Activated T-cell treated with anti-CD3 and anti-CD28 coated beads, Interleukin-2, amount 50 U/mL, for 4 hours (primary cell): Measurements from ENCODE around the gene PDE4D. TPM values are rescaled to one million over a fixed set of nuclear protein-coding genes. Genes with fewer than 3 reads are reported as not detected.
A peak's percentile ranks its signal among the peaks of the same experiment; 100 is the strongest.

Experiments
- ATAC-seq, 2 donors: fragments of 200-7000 bp; cut with Tn5 transposase; one replicate each; pipeline ENCODE4 v1.10.0; 2021
- DNase-seq: peaks from one replicate; pipeline ENCODE4 v3.0.0-alpha.2; 2020
- H3K27me3 Mint-ChIP-seq: one replicate; pipeline ENCODE4 v1.8.0; 2021; ENCODE audit warnings: low read depth, mixed read lengths
- H3K36me3 Mint-ChIP-seq: one replicate; pipeline ENCODE4 v1.8.0; 2022; ENCODE audit warnings: mixed read lengths; ENCODE audit not compliant: insufficient read depth
- H3K4me1 Mint-ChIP-seq: one replicate; pipeline ENCODE4 v1.8.0; 2021; ENCODE audit warnings: low read depth, mixed read lengths
- H3K4me3 Mint-ChIP-seq: one replicate; pipeline ENCODE4 v1.8.0; 2021; ENCODE audit warnings: mild to moderate bottlenecking, moderate library complexity, mixed read lengths
- H3K9me3 Mint-ChIP-seq: one replicate; pipeline ENCODE4 v1.8.0; 2021; ENCODE audit warnings: mixed read lengths
- total RNA-seq, 3 donors: library from RNA; stranded (reverse); gene quantifications; one replicate each; pipeline ENCODE4 v1.2.1, GENCODE V29; 2021

Gene PDE4D
- total RNA-seq, 3 donors from 2014 or later, result 13.9 to 17.1 (median 16.7) TPM

DNA sequence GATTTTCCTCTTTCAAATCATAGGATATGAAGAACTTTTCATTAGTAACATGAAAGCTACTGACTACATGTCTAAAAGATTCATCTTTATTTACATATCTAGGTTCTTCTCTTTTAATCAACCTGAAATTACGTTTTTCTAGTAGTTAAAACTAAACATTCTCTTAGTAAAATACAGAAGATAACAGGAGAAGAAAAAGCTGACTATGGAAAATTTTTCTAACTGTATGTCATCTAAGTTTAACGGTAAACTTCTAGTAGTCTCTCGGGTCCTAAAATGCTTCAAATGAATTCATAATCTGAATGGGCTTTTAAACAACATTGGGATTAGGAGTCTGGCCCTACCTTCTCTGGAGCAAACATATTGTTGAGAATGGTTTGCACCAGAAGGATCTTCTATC, 151.9 kb downstream of the PDE4D start:
- Mint-ChIP-seq H3K36me3 (no peaks in the 10 kb centered on the region), H3K9me3 (no peaks in the 10 kb centered on the region)
- no peak for ATAC-seq

DNA sequence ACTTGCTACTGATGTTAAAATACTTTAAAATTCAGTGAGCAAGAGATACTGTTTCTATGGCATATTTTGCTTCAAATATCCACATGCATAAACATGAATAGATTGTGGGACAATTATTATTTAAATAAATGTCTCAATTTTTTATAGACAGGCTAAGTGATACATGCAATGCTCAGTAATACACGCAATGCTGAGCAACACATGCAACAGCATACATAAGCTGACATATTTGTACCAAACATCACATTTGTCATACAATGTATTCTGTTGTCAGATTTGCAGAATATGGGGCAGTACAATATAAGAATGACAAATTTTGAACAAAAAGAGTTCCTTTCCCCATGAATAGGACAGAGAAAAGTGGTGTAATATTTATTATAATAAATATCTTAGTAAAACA, 155.5 kb downstream of the PDE4D start:
- Mint-ChIP-seq H3K36me3 (no peaks in the 10 kb centered on the region), H3K4me3 (no peak overlapping the region), H3K27me3 (no peaks in the 10 kb centered on the region), H3K9me3 (no peaks in the 10 kb centered on the region), H3K4me1 (no peaks in the 10 kb centered on the region)
- no peak for DNase-seq
- ATAC-seq, result no peak

More for the DNA sequence above, 151.9 kb downstream of the PDE4D start:
- H3K4me3 Mint-ChIP-seq, result no peak overlapping the region
- no peaks in the 10 kb centered on the region for H3K4me1 Mint-ChIP-seq
- DNase-seq, result no peak
- H3K27me3 Mint-ChIP-seq, result peaks cover 2% of the 10 kb centered on the region

DNA sequence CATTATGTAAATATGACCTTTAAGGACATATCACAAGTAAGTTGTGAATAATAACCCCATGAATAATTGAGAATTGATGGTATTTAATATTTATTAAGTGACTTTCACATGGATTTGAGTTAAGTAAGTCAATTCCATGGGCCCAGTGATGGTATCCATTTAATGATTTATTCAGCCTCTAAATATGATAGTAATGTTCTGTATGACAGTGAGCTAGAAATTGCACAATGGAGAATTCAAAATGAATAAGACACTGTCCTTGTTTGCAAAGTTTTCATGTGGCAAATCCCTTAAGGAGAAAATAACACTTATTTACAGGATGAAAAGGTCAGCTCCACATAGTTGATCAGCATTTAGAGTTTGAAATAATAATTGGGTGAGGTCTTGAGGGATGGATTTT, 160.7 kb downstream of the PDE4D start:
- H3K4me3 Mint-ChIP-seq, result no peak overlapping the region

DNA sequence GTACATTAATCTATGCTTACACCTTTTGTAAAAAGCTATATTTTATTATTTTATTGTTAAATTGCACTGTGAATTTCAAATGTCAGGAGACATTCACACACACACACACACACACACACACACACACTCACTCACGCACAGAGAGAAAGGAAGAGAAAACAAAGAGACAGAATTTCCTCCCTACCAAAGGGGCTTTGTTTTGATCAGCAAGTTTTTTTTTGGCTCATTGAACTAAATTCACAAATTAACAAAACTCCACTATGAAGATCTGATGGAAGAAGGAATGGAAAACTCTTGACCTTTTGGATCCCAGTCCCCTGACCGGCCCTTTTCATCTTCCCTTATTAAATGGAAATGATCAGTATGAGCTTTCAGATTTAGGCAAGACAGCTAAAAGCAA, 161.2 kb downstream of the PDE4D start:
- ATAC-seq (no peak), DNase-seq (no peak)
- no peak overlapping the region for H3K4me3 Mint-ChIP-seq
- H3K27me3 Mint-ChIP-seq, result peaks cover 5% of the 10 kb centered on the region
- H3K4me1 Mint-ChIP-seq, result no peaks in the 10 kb centered on the region
- no peaks in the 10 kb centered on the region for H3K9me3 Mint-ChIP-seq
- H3K36me3 Mint-ChIP-seq, result no peaks in the 10 kb centered on the region

More for the DNA sequence above, 160.7 kb downstream of the PDE4D start:
- Mint-ChIP-seq H3K36me3 (no peaks in the 10 kb centered on the region), H3K27me3 (peaks cover 5% of the 10 kb centered on the region), H3K4me1 (no peaks in the 10 kb centered on the region), H3K9me3 (no peaks in the 10 kb centered on the region)
- DNase-seq (no peak), ATAC-seq (no peak)

DNA sequence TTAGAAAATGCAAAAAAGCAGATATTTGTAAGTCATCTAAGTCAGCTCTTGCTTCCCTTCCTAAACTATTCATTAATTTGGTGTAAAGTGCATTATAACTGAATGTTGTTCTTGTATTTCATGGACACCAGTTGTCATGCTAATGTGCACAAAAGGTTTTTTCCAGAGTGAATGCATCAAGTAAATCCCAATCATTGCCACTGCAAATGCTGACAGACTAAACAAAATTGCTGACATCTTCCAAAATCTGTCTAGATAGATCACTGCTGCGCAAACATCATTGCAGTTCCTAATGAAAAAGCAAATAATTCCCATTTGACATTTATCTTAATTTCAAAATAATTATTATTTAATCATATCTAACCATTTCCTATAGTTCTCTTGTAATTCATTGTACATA, 161.7 kb downstream of the PDE4D start:
- no peaks in the 10 kb centered on the region for H3K9me3 Mint-ChIP-seq

DNA sequence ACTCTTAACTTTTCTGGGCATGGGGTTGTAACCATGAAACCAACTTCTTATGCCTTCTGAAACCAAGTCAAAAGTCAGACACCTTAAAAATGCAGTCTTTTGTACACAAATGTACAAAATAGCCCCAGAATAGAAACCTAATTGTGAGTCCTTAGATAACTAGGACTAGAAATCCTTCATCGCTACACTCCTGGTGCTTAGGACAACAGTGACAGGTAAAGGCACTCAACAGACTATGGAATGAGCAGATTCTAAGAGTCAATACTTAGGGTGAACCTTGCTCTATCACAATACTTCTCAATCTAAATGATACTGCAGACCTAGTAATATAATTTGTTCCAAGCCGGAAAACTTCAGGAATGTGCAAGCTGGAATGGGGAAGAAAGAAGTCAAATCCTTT, 163.7 kb downstream of the PDE4D start:
- H3K4me1 Mint-ChIP-seq, result no peaks in the 10 kb centered on the region
- H3K9me3 Mint-ChIP-seq, result no peaks in the 10 kb centered on the region
- DNase-seq, result no peak
- ATAC-seq, result no peak
- no peaks in the 10 kb centered on the region for H3K36me3 Mint-ChIP-seq
- H3K27me3 Mint-ChIP-seq, result peaks cover 5% of the 10 kb centered on the region
- H3K4me3 Mint-ChIP-seq, result no peak overlapping the region

More for the DNA sequence above, 161.7 kb downstream of the PDE4D start:
- H3K36me3 Mint-ChIP-seq, result no peaks in the 10 kb centered on the region
- H3K4me3 Mint-ChIP-seq, result no peak overlapping the region
- no peaks in the 10 kb centered on the region for H3K4me1 Mint-ChIP-seq
- DNase-seq (no peak), ATAC-seq (no peak)
- H3K27me3 Mint-ChIP-seq, result peaks cover 5% of the 10 kb centered on the region

DNA sequence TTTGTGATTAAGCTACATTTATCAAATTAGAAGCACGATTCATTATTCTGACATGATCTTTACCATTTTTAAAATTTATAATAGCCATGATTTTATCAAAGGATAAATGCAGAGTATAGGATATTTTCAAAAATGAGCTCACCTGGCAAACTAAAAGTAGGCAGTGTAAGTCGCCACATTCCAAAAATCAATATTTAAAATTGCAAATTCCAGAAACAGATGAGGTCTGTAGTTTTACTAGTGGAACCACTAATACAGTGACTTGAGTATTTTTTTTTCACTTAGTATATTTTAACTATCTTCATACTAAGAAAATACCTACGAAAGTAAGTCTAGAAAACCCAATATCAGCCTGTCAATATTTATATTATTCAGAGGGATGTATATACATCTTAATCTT, 164.2 kb downstream of the PDE4D start:
- H3K9me3 Mint-ChIP-seq, result no peaks in the 10 kb centered on the region
- ATAC-seq, result no peak
- H3K4me1 Mint-ChIP-seq, result no peaks in the 10 kb centered on the region
- H3K27me3 Mint-ChIP-seq, result peaks cover 5% of the 10 kb centered on the region
- no peak for DNase-seq
- no peak overlapping the region for H3K4me3 Mint-ChIP-seq
- H3K36me3 Mint-ChIP-seq, result no peaks in the 10 kb centered on the region

DNA sequence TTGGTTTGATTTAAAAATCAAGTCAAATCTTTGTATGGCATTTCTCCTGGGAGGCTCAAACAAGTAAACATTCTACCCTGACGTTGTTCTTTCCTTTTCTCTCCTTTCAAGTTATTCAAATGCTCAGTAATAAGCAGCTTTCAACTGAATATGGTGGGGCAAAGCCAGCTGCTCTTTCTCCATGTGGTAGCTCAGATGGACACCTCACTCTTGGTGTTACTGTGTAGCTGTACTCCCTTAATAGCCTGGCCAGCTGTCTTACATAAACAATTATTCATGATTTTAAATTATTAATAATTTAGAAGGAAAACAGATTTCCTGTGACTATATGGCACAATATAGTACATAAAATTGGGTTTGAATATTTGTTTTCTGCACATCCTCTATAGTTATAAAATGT, 165.2 kb downstream of the PDE4D start:
- H3K4me3 Mint-ChIP-seq, result no peak overlapping the region
- no peaks in the 10 kb centered on the region for H3K36me3 Mint-ChIP-seq
- H3K27me3 Mint-ChIP-seq, result peaks cover 5% of the 10 kb centered on the region
- no peaks in the 10 kb centered on the region for H3K9me3 Mint-ChIP-seq
- no peak for DNase-seq
- no peaks in the 10 kb centered on the region for H3K4me1 Mint-ChIP-seq
- ATAC-seq, result no peak

DNA sequence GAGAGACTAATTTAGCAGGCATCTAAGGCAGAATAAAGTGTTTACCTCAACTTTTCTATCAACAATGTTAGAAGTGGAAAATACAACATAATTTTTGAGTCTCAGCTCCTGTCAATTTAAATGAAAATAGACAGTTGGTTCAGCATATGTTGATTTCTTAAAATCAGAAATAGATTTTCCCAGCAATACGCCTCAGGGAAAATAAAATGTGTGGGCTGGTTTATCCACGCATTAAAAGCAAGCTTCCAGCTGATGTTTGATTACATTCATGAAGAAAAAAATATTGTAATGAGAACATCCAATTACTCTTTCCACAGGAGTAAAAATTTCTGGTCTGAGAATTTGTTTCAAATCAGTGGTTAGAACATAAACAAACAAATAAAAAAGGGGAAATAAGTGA, 166.3 kb downstream of the PDE4D start:
- Mint-ChIP-seq H3K9me3 (no peaks in the 10 kb centered on the region), H3K4me1 (no peaks in the 10 kb centered on the region), H3K36me3 (no peaks in the 10 kb centered on the region), H3K27me3 (peaks cover 3% of the 10 kb centered on the region), H3K4me3 (no peak overlapping the region)
- ATAC-seq, result no peak
- DNase-seq, result no peak

DNA sequence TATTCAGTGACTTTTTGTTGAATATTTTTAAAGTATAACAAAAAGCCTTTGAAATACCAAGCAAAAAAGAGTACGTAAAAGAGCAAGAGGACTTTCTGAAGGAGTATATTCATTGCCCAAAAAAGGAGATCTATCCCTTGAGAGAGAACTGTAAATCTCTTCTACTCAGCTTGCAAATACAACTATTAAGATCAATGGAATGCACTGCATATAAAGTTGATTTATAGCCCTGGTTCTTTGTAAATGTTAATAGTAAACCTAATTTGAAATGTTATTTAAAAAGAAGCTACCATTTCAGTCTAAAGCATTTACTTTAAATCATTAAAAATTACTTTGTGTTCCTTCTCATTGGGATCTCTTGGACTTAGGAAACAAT, 168.1 kb downstream of the PDE4D start:
- DNase-seq (no peak), ATAC-seq (no peak)
- no peaks in the 10 kb centered on the region for H3K9me3 Mint-ChIP-seq
- no peaks in the 10 kb centered on the region for H3K4me1 Mint-ChIP-seq
- no peak overlapping the region for H3K4me3 Mint-ChIP-seq
- no peaks in the 10 kb centered on the region for H3K36me3 Mint-ChIP-seq
- H3K27me3 Mint-ChIP-seq, result peaks cover 3% of the 10 kb centered on the region

DNA sequence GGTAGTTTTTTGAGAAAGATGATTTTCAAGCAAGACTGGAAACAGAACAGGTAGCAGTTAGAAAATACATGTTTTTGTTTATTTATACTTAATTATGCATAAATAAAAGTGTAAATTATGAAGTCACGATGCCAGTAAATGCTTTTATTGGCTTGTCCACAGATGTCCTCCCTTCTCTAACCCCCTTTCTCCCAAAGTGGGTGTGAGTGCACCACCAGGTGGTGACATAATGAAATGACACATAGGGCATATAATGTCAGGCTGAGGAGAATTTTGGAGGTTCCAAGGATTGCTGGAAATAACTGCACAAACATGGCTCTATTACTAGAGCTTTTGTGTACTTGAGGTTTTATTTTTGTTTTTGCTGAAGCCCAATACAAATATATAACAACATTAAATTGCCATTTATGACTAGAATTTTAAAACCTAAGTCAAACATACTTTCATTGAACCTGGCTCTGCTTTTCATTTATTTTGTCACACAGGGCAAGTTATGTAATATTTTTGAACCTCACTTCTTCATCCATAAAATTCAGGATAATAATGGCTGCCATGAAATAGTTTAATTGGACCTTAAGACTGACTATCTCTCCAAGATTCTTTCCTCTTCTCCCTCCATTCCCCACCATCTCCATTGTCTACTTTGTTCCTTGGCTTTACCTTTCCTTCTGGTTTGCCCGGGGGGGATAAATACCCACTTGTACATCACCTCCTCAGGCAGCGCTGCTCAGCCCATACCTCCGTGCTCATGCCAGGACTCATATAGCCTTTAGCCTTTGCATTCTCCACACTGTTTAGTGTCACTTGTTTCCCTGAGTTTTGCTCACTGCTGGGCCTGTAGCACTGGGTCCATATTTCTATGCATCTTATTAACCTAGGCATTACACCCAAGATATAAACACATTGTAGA, 168.8 kb downstream of the PDE4D start:
- H3K4me3 Mint-ChIP-seq, result no peak overlapping the region
- no peak for ATAC-seq
- H3K4me1 Mint-ChIP-seq, result no peaks in the 10 kb centered on the region
- no peak for DNase-seq
- H3K9me3 Mint-ChIP-seq, result no peaks in the 10 kb centered on the region
- peaks cover 3% of the 10 kb centered on the region for H3K27me3 Mint-ChIP-seq
- no peaks in the 10 kb centered on the region for H3K36me3 Mint-ChIP-seq

DNA sequence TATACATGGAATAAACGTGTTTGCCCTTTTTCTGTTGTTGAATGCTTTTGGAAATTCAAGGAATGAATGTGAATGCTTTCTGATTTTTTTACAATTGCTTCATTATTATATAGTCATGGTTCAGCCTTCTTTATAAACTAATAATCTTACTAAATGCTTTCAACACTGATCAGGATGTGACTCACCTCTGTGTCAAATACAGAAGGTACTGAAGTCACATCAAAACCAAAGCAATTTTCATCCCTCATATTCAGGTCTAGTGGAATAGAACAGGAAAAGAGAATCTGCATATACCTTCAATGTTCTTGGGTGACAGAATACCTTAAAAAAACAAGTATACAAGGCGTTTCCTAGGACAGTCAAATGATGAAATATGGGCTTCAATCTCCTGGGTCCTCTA, 170.7 kb downstream of the PDE4D start:
- Mint-ChIP-seq H3K4me1 (no peaks in the 10 kb centered on the region), H3K9me3 (no peaks in the 10 kb centered on the region), H3K27me3 (peaks cover under 1% of the 10 kb centered on the region), H3K4me3 (no peak overlapping the region), H3K36me3 (no peaks in the 10 kb centered on the region)
- DNase-seq, result no peak
- peak in 1 of 2 donors; percentile 32 for ATAC-seq

DNA sequence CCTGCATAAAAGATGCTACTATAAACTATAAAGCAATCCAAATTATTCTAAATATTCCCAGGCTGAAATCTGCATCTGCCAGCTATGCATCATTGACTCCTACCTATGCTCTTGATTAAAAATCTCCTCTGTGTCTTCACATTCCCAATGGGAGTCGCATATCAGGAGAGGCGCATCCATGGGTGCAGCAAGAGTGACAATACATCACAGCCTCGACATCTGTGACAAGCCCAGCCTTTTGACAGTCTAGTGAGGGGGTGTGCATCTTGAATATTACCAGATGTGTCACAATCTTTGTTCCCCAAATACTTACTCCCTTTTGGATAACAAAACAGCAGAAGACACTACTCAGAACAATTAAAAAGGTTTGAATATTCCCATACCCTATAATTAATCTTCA, 171.8 kb downstream of the PDE4D start:
- no peaks in the 10 kb centered on the region for H3K9me3 Mint-ChIP-seq
- no peak overlapping the region for H3K4me3 Mint-ChIP-seq
- DNase-seq (no peak), ATAC-seq (no peak)
- no peaks in the 10 kb centered on the region for H3K27me3 Mint-ChIP-seq
- no peaks in the 10 kb centered on the region for H3K36me3 Mint-ChIP-seq
- H3K4me1 Mint-ChIP-seq, result no peaks in the 10 kb centered on the region

DNA sequence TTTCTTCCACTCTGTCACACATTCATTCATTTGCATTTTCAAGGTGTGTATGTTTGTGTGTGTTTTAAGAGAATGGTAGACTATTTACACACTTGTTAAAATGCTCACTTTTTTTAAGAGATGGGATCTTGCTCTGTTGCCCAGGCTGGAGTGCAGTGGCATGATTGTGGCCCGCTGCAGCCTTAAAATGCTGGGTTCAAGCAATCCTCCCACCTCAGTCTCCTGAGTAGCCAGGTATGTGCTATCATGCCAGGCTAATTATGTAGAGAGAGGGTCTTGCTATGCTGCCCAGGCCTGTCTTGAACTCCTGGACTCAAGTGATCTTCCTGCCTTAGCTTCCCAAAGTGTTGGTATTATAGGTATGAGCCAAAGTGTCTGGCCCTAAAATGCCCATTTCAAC, 173.5 kb downstream of the PDE4D start:
- ATAC-seq, result no peak
- H3K4me1 Mint-ChIP-seq, result no peaks in the 10 kb centered on the region

DNA sequence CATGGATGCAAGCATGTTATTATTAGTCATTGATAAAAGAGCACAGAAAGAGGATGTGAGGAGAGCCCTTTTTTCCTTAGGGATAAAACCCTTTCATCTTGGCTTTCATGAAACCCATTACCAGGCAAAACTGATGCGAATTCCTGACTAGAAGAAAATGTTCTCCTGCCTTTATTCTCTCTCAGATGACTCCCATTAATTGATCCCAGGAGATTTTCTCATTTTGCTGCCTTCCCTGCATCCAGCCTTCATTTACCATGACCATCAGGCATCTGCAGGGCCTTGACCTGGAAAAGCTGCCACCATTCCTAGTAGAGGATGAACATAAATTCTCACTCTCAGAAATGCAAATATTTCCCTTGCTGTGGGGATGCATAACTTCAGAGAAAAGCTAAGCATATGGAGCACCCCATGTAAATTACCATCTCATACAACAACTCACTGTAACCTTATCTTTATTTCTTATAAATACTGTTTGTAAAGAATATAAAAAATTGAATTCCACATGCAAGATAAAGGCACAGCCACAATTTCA, 176.5 kb downstream of the PDE4D start:
- no peaks in the 10 kb centered on the region for H3K4me1 Mint-ChIP-seq
- peaks cover 8% of the 10 kb centered on the region for H3K9me3 Mint-ChIP-seq
- H3K36me3 Mint-ChIP-seq, result no peaks in the 10 kb centered on the region
- no peak overlapping the region for H3K4me3 Mint-ChIP-seq
- no peak for DNase-seq
- ATAC-seq, result no peak
- H3K27me3 Mint-ChIP-seq, result no peaks in the 10 kb centered on the region

More for the DNA sequence above, 173.5 kb downstream of the PDE4D start:
- no peaks in the 10 kb centered on the region for H3K9me3 Mint-ChIP-seq
- no peaks in the 10 kb centered on the region for H3K27me3 Mint-ChIP-seq
- DNase-seq, result no peak
- H3K4me3 Mint-ChIP-seq, result no peak overlapping the region
- no peaks in the 10 kb centered on the region for H3K36me3 Mint-ChIP-seq
